Activated CD8-positive, alpha-beta T cell treated with anti-CD3 and anti-CD28 coated beads for 36 hours (primary cell): ENCODE measurements around the gene IDI1. TPM values are rescaled to one million over a fixed set of nuclear protein-coding genes. Genes with fewer than 3 reads are reported as not detected.

Source experiments
- ATAC-seq: fragments of 200-7000 bp; cut with Tn5 transposase; one replicate; pipeline ENCODE4 v1.10.0; 2021; ENCODE audit warnings: mild to moderate bottlenecking, moderate library complexity
- CTCF ChIA-PET: fragments of 350-600 bp; sonication (Branson Sonifier 250); formaldehyde crosslinking; loops from one replicate; lab custom pipeline; 2021; ENCODE audit warnings: antibody characterized with exemption; lab: Charles Lee
- POLR2A ChIA-PET: fragments of 350-600 bp; sonication (Branson Sonifier 250); formaldehyde crosslinking; loops from one replicate; lab custom pipeline; 2021; ENCODE audit warnings: antibody characterized with exemption; lab: Charles Lee
- DNase-seq: peaks from one replicate; pipeline ENCODE4 v3.0.0-alpha.2; 2020
- H3K27ac Mint-ChIP-seq: one replicate; pipeline ENCODE4 v1.8.0; 2021; ENCODE audit warnings: mild to moderate bottlenecking, mixed read lengths
- H3K27me3 Mint-ChIP-seq: one replicate; pipeline ENCODE4 v1.8.0; 2021; ENCODE audit warnings: mixed read lengths
- H3K36me3 Mint-ChIP-seq: one replicate; pipeline ENCODE4 v1.8.0; 2021; ENCODE audit warnings: low read depth, mixed read lengths
- H3K4me1 Mint-ChIP-seq: one replicate; pipeline ENCODE4 v1.8.0; 2021; ENCODE audit warnings: low read depth, mixed read lengths
- H3K4me3 Mint-ChIP-seq: one replicate; pipeline ENCODE4 v1.8.0; 2021; ENCODE audit warnings: mild to moderate bottlenecking, moderate library complexity, mixed read lengths
- H3K9me3 Mint-ChIP-seq: one replicate; pipeline ENCODE4 v1.8.0; 2021; ENCODE audit warnings: mixed read lengths
- CTCF ChIP-seq: fragments of 200-600 bp; IDR thresholded peaks from one replicate; pipeline ENCODE4 v1.8.0; 2022; ENCODE audit warnings: antibody characterized with exemption, mild to moderate bottlenecking
- intact Hi-C: fragments of 100-400 bp; cut with micrococcal nuclease; formaldehyde crosslinking; loops from one replicate; pipeline ENCODE4 v1.10.0; 2022
- total RNA-seq, 2 experiments: library from RNA; stranded (reverse); gene quantifications; one replicate each; pipeline ENCODE4 v1.2.3, GENCODE V29; 2021

IDI1 gene
- total RNA-seq, 2 experiments from 2014 or later = 67.7 to 69.5 TPM

DNA sequence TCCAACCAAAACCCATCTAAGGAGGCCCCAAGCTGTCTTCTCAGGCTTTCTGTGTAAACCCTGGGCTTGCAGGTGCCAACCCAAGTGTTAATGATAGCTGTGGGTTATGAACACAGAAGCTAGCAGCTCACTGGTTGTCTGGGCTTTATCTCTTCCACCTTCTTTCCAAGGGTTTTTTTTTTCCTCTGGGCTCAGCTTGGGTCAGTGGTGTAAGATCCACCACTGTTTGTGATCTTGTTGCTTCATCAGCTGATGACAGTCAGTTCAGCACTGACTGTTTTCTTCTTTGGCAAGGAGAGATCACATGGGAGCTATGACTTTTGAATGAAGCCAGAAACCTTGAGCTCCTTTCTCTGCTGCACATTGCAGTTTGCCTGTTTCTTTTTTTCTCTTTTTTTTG is 56.0 kb downstream of the IDI1 start:
- ATAC-seq = no peak
- CTCF ChIA-PET = interaction anchor here (0.6 kb wide), 1 partner anchor 85 kb away, joined by 3 read pairs; no protein-coding TSS in a partner anchor

DNA sequence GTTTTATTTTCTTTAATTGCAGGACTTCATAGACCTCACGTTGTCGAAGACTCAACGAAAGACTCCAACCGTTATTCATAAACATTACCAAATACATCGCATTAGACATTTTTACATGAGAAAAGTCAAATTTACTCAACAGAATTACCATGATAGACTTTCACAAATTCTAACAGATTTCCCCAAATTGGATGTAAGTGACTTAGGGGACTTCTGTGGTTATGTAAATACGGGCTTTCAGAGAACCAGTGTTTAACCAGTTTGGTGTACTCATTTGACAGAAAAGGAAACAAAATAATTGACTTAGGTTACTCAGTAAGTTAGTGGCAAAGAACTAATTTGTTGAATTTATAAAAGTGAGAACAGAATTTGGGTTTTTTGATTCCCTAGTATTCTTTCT is 56.5 kb downstream of the IDI1 start:
- peak overlapping the region; percentile 12 for H3K27ac Mint-ChIP-seq
- ChIA-PET POLR2A (interaction anchor here (1.3 to 3.5 kb wide), 3 partner anchors 11 to 56 kb away, joined by 3 to 18 read pairs (median 4); partner anchors contain the start of gene IDI1), CTCF (interaction anchor here (0.6 kb wide), 1 partner anchor 86 kb away, joined by 3 read pairs; no protein-coding TSS in a partner anchor)
- intact Hi-C loops = no loop called here
- H3K36me3 Mint-ChIP-seq = peaks cover 74% of the 10 kb centered on the region
- H3K4me1 Mint-ChIP-seq = peaks cover 24% of the 10 kb centered on the region
- ATAC-seq (no peak), DNase-seq (no peak)
- H3K9me3 Mint-ChIP-seq = no peaks in the 10 kb centered on the region
- TF ChIP-seq CTCF = no peak
- H3K27me3 Mint-ChIP-seq = no peaks in the 10 kb centered on the region
- H3K4me3 Mint-ChIP-seq = no peak overlapping the region

More for the DNA sequence above, 56.0 kb downstream of the IDI1 start:
- H3K4me1 Mint-ChIP-seq = peaks cover 27% of the 10 kb centered on the region
- H3K36me3 Mint-ChIP-seq = peaks cover 78% of the 10 kb centered on the region
- intact Hi-C loops = no loop called here
- H3K4me3 Mint-ChIP-seq = no peak overlapping the region
- no peaks in the 10 kb centered on the region for H3K9me3 Mint-ChIP-seq
- POLR2A ChIA-PET = interaction anchor here (0.8 to 3.5 kb wide), 7 partner anchors 11 to 98 kb away, joined by 3 to 18 read pairs (median 4); partner anchors contain the start of gene IDI1
- TF ChIP-seq CTCF = no peak
- H3K27me3 Mint-ChIP-seq = no peaks in the 10 kb centered on the region
- peak overlapping the region; percentile 12 for H3K27ac Mint-ChIP-seq
- DNase-seq = no peak

- intact Hi-C loops = no loop called here
- no peak for TF ChIP-seq CTCF
- peak overlapping the region; percentile 62 for H3K27ac Mint-ChIP-seq
- CTCF ChIA-PET = no interaction called here
- peaks cover 31% of the 10 kb centered on the region for H3K4me1 Mint-ChIP-seq
- H3K36me3 Mint-ChIP-seq = peaks cover 60% of the 10 kb centered on the region
- no peaks in the 10 kb centered on the region for H3K27me3 Mint-ChIP-seq
- no peak for DNase-seq
- no peaks in the 10 kb centered on the region for H3K9me3 Mint-ChIP-seq
- ATAC-seq = no peak
- POLR2A ChIA-PET = interaction anchor here (1.3 to 3.1 kb wide), 2 partner anchors 13 to 57 kb away, joined by 3 to 9 read pairs; no protein-coding TSS in a partner anchor
- H3K4me3 Mint-ChIP-seq = peak overlapping the region; percentile 95
These were observed 58.1 kb downstream of the IDI1 start for GRCh38 chr10:990808-991207.

Other genes with a start within 250 kb of the IDI1 start
- 100 to 1,000 TPM; 101 to 104 TPM for gene LARP4B, start 117.4 kb downstream of the IDI1 start, total RNA-seq
- 100 to 1,000 TPM; 119 to 128 TPM for gene GTPBP4, start 60.7 kb downstream of the IDI1 start, total RNA-seq
- gene IDI2, start 23.3 kb downstream of the IDI1 start, total RNA-seq = not detected
- gene WDR37, start 7.3 kb upstream of the IDI1 start, total RNA-seq = 10 to 100 TPM; 17.2 to 17.9 TPM